Stimulated activated CD4-positive, alpha-beta T cell treated with anti-CD3 and anti-CD28 coated beads, Interleukin-1b, Interleukin-23, amount 100 ng/mL, for 4 hours (primary cell): ENCODE data around the gene CLIP2.
"Not testable (repeated sequence)": the region's sequence is repeated elsewhere in the genome, so short reads cannot be mapped to it uniquely, and the experiment has no call there.

ENCODE experiments used
- DNase-seq, 2 donors: peaks; one replicate each; pipeline ENCODE4 v3.0.0-alpha.2; 2020; ENCODE audit warnings: low read depth in 2 of 2

The CLIP2 gene

GRCh38 chr7:74297516-74298233 is 8.5 kb downstream of the CLIP2 start:
- DNase-seq, result no peak

DNA sequence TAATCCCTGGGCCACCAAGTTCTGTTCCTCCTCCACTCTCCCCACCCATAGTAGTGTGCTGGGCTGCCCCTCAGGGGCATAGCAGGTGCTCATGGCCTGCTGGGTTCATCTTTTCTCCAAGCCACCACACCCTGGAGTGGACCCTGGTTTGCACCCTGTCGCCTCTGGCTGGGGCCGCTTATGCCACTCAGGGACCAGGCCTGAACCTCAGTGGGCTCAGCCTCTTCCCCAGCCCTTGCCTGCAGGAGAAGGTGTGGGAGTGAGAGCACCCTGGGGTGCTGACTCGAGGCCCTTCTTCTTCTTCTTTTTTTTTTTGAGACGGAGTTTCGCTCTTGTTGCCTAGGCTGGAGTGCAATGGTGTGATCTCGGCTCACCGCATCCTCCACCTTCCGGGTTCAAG is 10.2 kb downstream of the CLIP2 start:
- DNase-seq, result no peak

GRCh38 chr7:74300926-74301325 is 11.7 kb downstream of the CLIP2 start:
- no peak for DNase-seq

GRCh38 chr7:74302745-74303221 is 13.6 kb downstream of the CLIP2 start:
- DNase-seq, result no peak

- DNase-seq, result no peak
Observed at GRCh38 chr7:74304550-74304949, 15.3 kb downstream of the CLIP2 start.

GRCh38 chr7:74306004-74306729 is 17.0 kb downstream of the CLIP2 start:
- DNase-seq, result no peak

DNA sequence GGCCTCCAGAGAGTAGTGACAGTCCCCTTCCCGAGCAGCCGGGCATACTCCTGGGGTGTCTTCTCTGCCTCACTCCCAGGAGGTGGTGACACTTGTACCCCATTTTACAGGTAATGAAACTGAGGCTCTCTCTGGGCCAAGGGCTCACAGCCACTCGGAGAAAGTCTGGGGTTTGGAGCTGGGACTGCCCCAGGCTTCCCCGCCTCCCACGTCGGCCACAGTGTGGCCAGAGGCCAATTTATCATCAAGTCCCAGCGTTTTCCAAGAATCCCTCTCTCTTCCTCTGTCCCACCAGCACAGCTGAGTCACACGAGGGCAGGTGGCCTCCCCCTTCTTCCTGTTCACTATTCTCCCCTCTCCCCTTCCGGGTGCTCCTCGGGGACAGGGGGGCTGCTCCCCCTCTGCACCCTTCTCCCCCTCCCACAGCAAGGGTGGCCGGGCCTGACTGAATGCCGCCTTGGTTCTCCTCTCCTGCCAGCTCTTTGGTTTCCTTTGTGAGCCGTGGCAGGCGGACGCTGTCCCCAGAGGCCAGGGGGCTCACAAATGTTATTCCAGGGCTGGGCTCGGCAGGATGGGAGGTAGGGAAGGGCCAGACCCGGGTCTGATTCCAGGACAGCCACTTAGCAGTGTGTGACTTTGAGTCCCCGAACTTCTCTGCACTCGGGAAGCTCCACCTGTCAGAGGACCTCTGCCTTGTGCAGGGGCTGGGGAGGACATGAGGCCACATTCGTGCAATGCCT is 17.7 kb downstream of the CLIP2 start:
- DNase-seq, result no peak

DNA sequence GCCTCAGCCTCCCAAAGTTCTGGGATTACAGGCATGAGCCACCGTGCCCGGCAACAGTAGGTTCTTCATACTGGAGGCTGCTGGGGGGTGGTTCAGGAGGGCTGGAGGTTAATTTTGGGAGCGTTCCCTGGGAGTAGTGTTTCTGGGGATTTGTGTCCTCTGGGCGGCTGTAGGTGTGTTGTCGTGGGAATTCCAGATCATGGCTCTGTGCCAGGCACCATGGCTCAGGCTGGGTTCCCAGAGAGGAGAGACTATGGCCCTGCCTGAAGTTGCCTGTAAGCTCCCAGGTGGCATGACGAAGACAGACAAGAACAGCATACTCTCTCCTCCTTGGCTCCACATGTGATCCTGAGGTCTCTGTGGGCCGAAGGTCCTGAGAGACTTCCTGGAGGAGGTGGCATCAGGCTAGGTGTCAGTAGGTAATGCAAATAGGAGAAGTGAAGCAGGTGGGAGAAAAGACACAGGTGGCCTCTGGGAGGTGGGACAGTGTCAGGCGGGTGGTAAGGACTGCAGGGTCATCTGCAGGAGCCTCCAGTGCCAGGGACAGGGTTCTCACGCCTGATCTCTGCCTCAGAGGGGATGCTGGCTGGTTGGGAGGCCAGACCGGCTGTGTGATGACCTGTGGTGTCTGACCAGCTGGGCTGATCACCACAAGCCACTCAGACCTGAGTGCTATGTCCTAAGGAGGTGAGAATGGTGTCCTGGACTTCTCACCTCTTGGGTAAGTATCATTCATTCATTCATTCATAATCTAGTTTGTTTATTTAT is 18.7 kb downstream of the CLIP2 start:
- DNase-seq, result no peak

DNA sequence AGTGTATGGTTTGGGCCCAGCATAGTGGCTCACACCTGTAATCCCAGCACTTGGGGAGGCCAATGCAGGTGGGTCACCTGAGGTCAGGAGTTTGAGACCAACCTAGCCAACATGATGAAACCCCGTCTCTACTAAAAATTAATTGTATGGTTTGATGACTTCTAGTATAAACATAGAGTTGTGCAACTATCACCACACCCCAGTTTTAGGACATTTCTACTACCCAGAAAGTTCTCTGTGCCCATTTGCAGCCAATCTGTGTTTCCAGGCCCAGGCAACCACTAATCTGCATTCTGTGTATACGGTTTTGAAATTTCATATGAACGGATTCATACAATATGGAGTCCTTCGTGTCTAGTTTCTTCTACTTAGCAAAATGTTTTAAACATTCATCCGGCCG is 20.0 kb downstream of the CLIP2 start:
- DNase-seq, result no peak

DNA sequence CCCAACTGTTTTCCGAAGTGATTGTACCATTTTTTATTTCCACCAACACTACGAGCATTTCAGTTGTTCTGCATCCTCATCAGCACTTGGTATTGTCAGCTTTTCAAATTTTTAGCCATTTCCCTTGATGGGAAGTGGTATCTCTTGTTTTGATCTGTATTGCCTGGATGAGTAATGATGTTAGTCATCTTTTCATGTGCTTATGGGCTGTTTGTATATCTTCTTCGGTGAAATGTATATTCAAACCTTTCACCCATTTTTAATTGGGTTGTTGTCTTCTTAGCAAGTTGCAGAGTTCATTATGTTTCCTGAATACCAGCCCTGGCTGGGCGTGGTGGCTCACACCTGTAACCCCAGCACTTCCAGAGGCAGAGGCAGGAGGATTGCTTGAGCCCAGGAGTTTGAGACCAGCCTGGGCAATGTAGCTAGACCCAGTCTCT is 22.1 kb downstream of the CLIP2 start:
- no peak for DNase-seq

DNA sequence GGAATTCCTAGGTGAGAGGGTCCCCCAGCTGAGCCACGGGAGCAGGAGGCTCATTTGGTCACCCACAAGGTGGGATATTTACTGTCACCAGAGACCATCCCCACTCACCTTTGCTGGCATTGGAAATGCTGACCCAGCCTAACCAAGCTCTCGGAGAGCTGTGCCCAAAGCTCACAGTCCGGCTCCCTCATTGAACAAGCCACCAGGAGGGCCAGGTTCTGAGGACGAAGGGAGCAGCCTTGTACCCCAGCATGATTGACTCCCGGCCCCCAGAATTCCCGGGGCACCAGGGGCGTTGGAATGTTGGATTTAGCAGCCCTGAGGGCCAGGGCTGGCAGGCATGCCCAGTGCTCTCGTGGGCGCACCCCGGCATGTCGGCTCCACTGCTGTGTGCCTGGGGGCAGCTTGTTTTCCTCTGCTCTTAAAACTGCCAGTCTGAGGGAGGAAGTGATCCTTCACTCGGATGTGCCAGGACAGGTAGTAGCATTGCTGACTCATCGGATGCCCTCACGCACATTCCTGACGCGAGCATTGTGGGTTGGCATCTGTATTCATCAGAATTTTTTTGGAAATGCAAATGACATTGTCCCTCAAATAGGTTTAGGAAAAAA is 23.3 kb downstream of the CLIP2 start:
- no peak for DNase-seq

DNA sequence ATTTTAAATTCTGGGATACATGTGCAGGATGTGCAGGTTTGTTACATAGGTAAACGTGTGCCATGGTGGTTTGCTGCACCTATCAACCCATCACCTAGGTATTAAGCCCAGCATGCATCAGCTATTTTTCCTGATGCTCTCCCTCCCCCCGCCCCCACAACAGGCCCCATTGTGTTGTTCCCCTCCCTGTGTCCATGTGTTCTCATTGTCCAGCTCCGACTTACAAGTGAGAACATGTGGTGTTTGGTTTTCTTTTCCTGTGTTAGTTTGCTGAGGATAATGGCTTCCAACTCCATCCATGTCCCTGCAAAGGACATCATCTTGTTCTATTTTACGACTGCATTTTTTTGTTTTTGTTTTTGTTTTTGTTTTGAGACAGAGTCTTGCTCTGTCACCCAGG is 26.7 kb downstream of the CLIP2 start:
- DNase-seq, result not testable (repeated sequence)

DNA sequence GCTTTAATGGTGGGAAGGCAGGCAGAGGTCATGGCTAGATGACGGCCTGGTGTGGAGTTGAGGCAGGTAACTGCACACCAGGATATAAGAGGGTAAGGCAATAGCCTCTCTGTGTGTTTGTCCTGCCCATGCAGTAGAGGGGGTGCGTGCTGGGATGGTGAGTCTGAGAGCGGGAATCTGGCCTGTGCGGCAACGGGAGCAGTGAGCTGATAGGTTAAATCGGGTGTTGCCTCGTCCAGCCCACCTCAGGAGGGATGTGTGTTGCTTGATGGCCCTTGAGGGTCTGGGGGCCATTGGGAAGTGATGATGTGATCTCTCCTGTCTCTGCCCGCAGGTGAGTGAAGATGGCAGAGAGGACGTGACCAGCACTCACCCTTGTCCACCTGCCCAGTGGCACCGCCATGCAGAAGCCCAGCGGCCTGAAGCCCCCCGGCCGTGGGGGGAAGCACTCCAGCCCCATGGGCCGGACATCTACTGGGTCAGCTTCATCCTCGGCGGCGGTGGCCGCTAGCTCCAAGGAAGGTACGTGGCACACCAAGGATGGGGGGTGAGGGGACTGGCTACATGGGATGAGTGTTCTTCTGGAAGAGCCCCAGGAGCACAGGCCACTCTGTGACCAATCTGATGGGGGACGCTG is 28.1 kb downstream of the CLIP2 start:
- no peak for DNase-seq

DNA sequence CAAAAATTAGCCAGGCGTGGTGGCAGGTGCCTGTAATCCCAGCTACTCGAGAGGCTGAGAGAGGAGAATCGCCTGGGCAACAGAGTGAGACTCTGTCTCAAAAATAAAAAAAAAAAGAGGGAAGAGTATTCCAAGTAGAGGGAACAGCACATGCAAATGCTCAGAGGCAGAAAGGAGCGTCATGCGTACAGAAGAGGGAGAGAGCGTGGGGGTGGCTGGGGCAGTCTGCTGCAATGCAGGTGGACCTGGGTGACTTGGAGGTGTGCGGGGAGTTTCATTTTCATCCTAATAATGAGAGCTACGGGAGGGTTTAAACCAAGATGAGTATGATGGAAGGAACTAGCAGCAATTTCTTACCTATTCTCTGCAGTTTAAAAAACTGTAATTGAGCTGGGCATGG is 28.8 kb downstream of the CLIP2 start:
- DNase-seq, result no peak

DNA sequence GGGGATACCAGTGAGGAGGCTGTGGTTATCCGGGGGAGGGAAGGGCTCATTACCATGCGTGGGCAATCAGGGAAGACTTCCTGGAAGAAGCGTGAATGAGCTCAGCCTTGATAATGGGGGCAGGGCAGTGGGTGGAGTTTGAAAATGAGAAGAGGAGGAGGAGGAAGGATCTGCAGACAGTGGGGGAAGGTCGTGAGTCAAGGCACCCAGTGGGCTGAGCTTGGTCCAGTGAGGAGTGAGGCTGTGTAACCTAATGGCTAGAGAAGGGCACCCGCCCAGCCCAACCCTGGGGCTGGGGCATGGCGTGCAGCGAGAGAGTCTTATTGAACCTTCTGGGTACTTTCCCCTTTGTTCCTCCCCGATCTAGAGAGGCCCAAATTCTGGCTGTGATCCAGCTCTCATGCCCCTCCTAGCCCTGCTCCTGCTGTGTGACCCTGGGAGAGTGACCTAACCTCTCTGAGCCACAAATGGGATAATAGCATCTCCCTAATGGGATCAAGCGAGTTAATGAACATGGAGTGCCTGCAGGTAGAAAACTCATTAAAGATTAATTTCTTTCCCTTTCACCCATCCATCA is 31.5 kb downstream of the CLIP2 start:
- DNase-seq, result no peak

DNA sequence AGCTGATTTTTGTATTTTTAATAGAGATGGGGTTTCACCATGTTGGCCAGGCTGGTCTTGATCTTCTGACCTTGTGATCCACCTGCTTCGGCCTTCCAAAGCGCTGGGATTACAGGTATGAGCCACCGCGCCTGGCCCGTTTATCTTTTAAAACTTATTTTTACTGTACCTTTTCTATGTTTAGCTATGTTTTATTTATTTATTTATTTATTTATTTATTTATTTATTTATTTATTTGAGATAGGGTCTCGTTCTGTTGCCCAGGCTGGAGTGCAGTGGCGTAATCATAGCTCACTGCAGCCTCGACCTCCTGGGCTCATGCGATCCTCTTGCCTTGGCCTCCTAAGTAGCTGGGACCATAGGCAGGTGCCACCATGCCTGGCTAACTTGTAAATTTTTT is 33.7 kb downstream of the CLIP2 start:
- DNase-seq, result not testable (repeated sequence)

GRCh38 chr7:74324531-74325209 is 35.5 kb downstream of the CLIP2 start:
- no peak for DNase-seq

- no peak for DNase-seq
Observed at GRCh38 chr7:74325210-74325565, 36.0 kb downstream of the CLIP2 start.

DNA sequence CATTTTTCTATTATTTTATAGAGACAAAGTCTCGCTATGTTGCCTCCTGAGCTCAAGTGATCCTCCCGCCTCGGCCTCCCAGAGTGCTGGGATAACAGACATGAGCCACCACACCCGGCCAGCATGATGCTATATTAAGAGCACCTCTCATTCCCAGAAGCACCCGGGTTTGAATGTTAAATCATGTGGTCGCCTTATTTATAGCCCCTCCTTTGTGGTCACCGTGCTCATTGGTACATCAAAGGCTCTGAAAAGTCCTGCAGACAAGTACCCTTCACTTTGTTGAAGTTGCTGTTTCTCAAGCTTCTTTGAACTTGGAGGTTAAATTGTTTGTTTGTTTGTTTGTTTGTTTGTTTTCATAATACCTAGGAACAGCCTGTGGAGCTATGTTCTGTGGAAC is 40.0 kb downstream of the CLIP2 start:
- no peak for DNase-seq
